ENCODE results near the gene ANO4. TPM values are rescaled to one million over a fixed set of nuclear protein-coding genes. Genes with fewer than 3 reads are reported as not detected.

Gene ANO4
- total and polyA plus RNA-seq, 7 donors, result 0.03 to 0.11 (median 0.03) TPM; not detected in 4

GRCh38 chr12:101066489-101066888 is 271.9 kb downstream of the ANO4 start:
- intact Hi-C loops (cut with DNase I), result no loop called here
- ATAC-seq, result no peak
- H3K27me3 ChIP-seq (ENCODE audit: insufficient read depth in 3 of 3, low read length in 2 of 3), result no peaks in the 10 kb centered on the region
- H3K4me3 ChIP-seq, result no peak overlapping the region
- H3K9me3 ChIP-seq, result no peaks in the 10 kb centered on the region
- 92 to 93% (median 93%) methylated on average over 7 of the region's 7 CpGs for WGBS, 3 donors
- no peak for TF ChIP-seq CTCF (IDR thresholded peaks at IDR 0.05)
- DNase-seq, result no peak
- no peaks in the 10 kb centered on the region for H3K4me1 ChIP-seq
- no peak overlapping the region for H3K27ac ChIP-seq
- no peaks in the 10 kb centered on the region for H3K36me3 ChIP-seq (ENCODE audit: insufficient read depth in 1 of 2, low read depth in 1 of 2)

GRCh38 chr12:101068402-101068801 is 273.8 kb downstream of the ANO4 start:
- 81 to 85% (median 83%) methylated on average over 3 of the region's 3 CpGs for WGBS, 3 donors
- intact Hi-C loops (cut with DNase I), result no loop called here
- H3K9me3 ChIP-seq, result peaks cover 4% of the 10 kb centered on the region

GRCh38 chr12:101068836-101069235 is 274.3 kb downstream of the ANO4 start:
- Histone ChIP-seq H3K27me3 (ENCODE audit: insufficient read depth in 3 of 3, low read length in 2 of 3) (no peaks in the 10 kb centered on the region), H3K9me3 (peaks cover 4% of the 10 kb centered on the region), H3K27ac (no peak overlapping the region), H3K36me3 (ENCODE audit: insufficient read depth in 1 of 2, low read depth in 1 of 2) (no peaks in the 10 kb centered on the region), H3K4me3 (no peak overlapping the region), H3K4me1 (no peaks in the 10 kb centered on the region)
- DNase-seq (no peak), ATAC-seq (no peak)
- intact Hi-C loops (cut with DNase I), result no loop called here
- no peak for TF ChIP-seq CTCF (IDR thresholded peaks at IDR 0.05)
- 22 to 44% (median 29%) methylated on average over 4 of the region's 4 CpGs for WGBS, 3 donors

More at GRCh38 chr12:101068402-101068801, 273.8 kb downstream of the ANO4 start:
- DNase-seq, result no peak
- Histone ChIP-seq H3K27me3 (ENCODE audit: insufficient read depth in 3 of 3, low read length in 2 of 3) (no peaks in the 10 kb centered on the region), H3K4me1 (no peaks in the 10 kb centered on the region), H3K4me3 (no peak overlapping the region), H3K36me3 (ENCODE audit: insufficient read depth in 1 of 2, low read depth in 1 of 2) (no peaks in the 10 kb centered on the region), H3K27ac (no peak overlapping the region)
- ATAC-seq, result no peak
- no peak for TF ChIP-seq CTCF (IDR thresholded peaks at IDR 0.05)

- no peak for TF ChIP-seq CTCF (IDR thresholded peaks at IDR 0.05)
- Histone ChIP-seq H3K36me3 (ENCODE audit: insufficient read depth in 1 of 2, low read depth in 1 of 2) (no peaks in the 10 kb centered on the region), H3K27me3 (ENCODE audit: insufficient read depth in 3 of 3, low read length in 2 of 3) (no peaks in the 10 kb centered on the region), H3K4me3 (no peak overlapping the region), H3K4me1 (no peaks in the 10 kb centered on the region), H3K9me3 (peaks cover 4% of the 10 kb centered on the region), H3K27ac (no peak overlapping the region)
- WGBS, 3 donors, result 75 to 78% (median 77%) methylated on average over 7 of the region's 7 CpGs
- no peak for DNase-seq
- intact Hi-C loops (cut with DNase I), result no loop called here
- ATAC-seq, result no peak
Measured at GRCh38 chr12:101074940-101075680, 280.5 kb downstream of the ANO4 start.

- H3K36me3 ChIP-seq (ENCODE audit: insufficient read depth in 1 of 2, low read depth in 1 of 2), result no peaks in the 10 kb centered on the region
- no peak for DNase-seq
- no peak overlapping the region for H3K4me3 ChIP-seq
- H3K4me1 ChIP-seq, result no peaks in the 10 kb centered on the region
- intact Hi-C loops (cut with DNase I), result no loop called here
- no peak overlapping the region for H3K27ac ChIP-seq
- WGBS, 3 donors, result 9 to 19% (median 15%) methylated on average over 4 of the region's 4 CpGs
- no peak for ATAC-seq
- no peak for TF ChIP-seq CTCF (IDR thresholded peaks at IDR 0.05)
- peaks cover under 1% of the 10 kb centered on the region for H3K9me3 ChIP-seq
- H3K27me3 ChIP-seq (ENCODE audit: insufficient read depth in 3 of 3, low read length in 2 of 3), result no peaks in the 10 kb centered on the region
Measured at GRCh38 chr12:101076921-101077320, 282.3 kb downstream of the ANO4 start.
